Measurements from ENCODE around the gene TSC2. TPM values are rescaled to one million over a fixed set of nuclear protein-coding genes. Genes with fewer than 3 reads are reported as not detected.
"Not testable (repeated sequence)": the region's sequence is repeated elsewhere in the genome, so short reads cannot be mapped to it uniquely, and the experiment has no call there.

TSC2 gene
- total RNA-seq, 2 donors from 2014 or later, result 77.8 to 86.9 TPM

DNA sequence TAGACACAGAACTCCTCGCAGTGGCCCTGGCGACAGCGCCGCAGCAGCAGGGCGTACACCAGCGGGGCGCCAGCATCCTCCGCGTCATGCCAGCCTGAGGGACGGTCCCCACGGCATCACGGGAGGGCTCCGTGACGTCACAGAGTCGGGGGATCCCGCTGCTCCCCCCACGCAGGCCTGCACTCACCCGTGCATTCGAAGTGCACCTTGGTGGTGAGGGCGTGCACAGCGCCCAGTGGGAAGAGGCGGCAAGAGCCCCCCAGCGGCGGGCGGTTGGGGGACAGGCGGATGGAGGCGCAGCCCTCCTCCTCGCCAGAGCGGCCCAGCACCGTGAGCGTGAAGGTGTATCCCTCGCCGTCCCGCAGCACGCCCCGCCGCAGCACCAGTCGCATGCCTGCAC is 58.4 kb downstream of the TSC2 start:
- DNase-seq (ENCODE audit: low spot score); intact Hi-C loops (cut with DNase I): not testable (repeated sequence)

DNA sequence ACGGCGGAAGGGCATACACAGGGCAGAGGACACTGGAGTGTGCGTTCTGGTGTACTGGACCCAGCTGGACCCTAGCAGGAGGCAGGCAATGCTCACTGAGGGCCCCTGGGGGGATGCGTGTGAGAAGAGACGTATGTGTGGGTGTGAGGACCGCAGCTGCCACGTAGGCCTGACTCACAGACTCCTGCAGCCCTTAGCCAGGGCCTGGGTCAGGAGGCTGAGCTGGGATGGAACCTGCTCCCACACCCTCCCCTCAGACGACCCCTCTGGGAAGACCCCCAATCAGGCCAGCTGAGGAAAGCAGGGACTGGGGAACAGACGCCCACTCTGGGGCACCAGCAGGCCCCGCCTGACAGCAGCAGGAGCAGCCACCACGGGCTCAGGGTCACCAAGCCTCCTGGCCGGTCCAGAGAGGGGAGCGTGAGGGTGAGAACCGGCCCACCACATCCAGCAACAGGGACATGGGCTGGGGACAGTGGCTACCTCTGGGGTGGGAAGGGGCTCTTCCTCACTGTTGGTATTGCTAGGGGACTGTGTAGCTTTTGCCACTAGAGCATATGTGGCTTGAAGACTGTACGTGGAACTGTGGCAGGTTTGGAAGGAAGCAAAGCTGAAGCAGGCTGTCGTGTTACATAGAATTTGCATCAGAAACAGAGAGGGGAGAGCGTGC is 59.5 kb downstream of the TSC2 start:
- DNase-seq (ENCODE audit: low spot score), result peak; percentile 84
- intact Hi-C loops (cut with DNase I), result not testable (repeated sequence)

DNA sequence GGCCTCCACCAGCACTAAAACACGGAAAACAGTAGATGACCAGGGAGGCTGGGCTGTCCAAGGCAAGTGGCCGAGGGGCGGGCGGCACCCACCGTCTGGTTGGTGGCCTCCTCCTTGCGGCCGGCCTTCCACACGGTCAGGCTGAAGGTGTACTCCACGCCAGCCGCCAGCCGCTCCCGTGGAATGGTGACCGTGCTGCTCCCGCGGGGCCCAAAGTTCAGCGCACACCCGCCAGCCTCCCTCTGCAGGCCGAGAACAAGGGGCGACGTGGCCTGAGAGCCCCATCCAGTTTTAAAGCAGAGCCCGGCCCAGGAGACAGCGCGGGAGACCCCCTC is 60.0 kb downstream of the TSC2 start:
- intact Hi-C loops (cut with DNase I); DNase-seq (ENCODE audit: low spot score): not testable (repeated sequence)

DNA sequence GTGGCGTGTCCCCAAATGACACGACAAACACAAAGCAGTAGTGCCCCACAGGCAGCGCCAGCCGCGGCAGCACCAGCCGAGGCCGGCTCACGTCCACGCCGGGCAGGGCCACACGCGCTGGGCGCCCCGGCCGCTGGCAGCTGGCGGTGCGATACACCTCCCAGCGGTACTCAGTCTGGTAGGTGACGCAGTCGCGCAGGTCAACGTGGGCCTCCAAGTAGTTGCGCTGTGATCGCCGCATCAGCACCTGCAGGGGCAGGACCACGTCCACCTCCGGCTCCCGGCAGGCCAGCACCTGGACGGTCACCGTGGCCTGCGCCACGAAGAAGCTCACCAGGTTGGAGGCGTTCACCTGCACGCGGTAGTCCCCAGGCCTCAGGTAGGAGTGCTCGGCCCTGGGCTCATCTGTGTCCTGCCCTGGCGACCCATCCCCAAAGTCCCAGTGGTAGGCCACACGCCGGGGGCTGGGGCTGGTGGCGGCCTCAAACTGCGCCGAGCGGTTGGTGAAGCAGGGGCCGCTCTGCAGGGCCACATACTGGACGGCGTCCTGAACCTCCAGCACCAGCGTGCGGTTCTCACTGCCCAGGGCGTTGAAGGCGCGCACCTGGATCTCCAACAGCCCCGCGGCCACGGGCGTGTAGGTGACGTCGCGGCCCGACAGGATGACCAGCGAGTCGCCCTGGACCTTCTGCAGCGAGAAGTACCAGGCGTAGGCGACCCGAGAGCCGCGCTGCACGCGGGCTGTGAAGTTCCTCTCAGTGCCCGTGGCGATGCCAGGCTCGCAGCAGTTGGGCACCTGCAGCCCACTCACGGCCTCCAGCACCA is 60.9 kb downstream of the TSC2 start:
- DNase-seq (ENCODE audit: low spot score); intact Hi-C loops (cut with DNase I): not testable (repeated sequence)

DNA sequence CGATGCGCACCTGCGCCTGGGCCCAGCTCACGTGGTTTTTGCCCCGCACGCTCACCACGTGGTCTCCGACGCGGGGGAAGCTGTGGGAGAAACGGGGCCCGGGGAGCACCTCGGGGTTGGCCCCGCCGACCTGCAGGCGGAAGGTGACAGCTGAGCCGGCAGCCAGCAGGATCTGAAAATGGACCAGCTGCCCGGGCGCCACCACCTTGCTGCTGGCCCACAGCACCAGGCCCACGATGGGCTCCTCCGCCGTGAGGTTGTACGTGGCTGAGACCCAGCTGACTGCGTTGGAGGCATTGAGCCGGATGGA is 61.4 kb downstream of the TSC2 start:
- intact Hi-C loops (cut with DNase I); DNase-seq (ENCODE audit: low spot score): not testable (repeated sequence)

DNA sequence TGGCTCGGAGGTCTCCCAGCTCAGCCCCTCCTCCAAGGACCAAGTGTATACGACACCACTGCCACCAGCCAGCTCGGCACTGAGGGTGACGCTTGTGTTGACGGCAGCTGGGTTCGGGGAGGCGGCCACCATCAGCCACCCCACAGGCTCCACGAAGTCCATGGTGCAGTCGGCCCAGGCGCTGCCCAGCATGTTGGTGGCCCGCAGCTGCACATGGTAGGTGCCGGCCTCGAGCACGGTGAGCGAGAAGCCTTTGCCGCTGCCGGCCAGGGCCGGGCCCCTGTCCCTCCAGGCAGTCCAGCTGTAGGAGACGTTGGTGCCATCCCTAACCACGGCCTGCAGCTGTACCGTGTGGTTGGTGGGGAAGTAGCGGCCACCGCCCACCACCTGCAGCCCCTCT is 62.1 kb downstream of the TSC2 start:
- DNase-seq (ENCODE audit: low spot score); intact Hi-C loops (cut with DNase I): not testable (repeated sequence)

DNA sequence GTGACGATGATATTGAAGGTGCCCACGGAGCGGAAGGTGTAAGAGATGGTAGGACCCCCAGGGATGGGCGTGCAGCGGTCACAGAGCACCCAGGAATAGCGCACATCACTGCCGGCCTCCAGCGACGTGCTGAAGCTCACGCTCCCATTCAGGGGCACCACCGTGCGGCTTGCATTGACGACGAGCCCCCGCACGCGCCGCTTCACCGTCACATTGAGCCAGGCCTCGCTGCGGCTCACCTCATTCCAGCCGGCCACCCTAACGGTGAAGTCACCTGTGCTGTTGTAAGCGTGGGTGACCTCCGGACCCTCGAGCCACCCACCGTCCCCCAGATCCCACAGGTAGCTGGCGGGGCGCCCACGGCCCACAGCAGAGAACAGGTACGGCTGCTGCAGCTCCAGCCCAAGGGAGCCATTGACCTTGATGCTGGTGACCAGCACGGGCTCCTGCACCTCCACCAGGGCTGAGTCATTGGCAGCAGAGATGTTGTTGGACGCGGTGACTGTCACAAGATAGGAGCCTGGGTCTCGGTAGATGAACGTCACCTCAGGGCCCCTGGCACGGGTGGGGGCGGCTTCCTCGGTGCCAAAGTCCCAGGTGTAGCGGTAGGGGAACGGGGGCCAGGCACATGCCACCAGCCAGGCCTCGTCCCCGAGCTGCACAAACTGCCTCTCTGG is 62.7 kb downstream of the TSC2 start:
- DNase-seq (ENCODE audit: low spot score); intact Hi-C loops (cut with DNase I): not testable (repeated sequence)

DNA sequence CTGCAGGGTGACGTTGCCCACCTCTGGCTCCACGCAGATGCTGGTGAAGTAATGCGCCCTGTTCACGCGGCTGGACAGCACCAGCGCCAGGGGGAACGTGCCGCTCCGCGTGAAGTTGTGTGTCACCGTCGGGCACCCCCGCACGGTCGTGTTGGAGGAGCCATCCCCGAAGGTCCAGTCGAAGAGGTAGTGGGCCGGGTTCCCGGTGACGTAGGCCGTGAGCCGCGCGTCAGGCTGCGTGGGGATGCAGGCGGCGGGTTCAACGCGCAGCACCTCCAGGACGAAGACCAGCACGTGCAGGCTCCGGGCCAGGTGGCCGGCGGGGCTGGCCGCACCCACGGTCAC is 63.2 kb downstream of the TSC2 start:
- intact Hi-C loops (cut with DNase I); DNase-seq (ENCODE audit: low spot score): not testable (repeated sequence)

DNA sequence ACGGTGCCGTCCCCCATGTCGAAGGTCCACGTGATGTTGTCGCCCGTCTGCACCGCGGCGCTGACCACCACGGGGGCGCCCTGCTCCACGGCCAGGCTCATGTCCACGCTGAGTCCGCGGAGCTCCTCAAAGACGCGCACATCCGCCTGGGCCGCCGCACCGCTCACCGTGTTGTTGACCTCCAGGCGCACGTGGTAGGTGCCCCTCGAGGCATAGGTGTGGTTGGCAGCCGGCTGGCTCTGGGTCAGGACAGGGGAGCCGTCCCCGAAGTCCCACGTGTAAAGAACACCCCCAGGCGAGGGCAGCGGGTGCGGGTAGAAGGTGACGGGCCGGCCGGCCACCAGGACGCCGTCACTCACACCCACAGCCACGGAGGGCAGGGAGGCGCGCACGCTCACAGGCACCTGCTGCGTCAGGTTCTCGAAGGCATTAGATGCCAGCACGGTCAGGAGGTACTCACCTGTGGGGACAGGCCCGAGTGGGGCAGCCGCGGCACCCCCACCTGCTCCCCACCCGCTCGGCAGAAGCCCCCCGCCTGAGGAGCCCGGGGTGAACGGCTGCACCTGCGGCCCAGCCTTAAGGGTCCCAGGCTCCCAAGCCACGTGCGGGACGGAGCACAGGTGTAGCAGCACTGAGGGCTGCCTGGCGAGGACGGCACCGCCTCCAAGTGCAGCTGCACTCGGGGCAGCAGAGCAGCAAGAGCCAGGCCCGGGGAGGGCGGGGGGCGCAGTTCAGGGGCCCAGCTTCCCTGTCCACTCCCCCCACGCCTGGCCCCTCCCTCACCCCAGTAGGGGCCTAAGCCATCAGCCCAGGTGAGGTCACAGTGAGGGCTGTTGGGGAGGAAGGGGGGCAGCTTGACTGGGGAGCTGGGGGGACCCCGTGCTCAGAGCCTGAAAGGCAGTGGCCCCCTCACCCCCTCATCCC is 63.9 kb downstream of the TSC2 start:
- intact Hi-C loops (cut with DNase I); DNase-seq (ENCODE audit: low spot score): not testable (repeated sequence)

DNA sequence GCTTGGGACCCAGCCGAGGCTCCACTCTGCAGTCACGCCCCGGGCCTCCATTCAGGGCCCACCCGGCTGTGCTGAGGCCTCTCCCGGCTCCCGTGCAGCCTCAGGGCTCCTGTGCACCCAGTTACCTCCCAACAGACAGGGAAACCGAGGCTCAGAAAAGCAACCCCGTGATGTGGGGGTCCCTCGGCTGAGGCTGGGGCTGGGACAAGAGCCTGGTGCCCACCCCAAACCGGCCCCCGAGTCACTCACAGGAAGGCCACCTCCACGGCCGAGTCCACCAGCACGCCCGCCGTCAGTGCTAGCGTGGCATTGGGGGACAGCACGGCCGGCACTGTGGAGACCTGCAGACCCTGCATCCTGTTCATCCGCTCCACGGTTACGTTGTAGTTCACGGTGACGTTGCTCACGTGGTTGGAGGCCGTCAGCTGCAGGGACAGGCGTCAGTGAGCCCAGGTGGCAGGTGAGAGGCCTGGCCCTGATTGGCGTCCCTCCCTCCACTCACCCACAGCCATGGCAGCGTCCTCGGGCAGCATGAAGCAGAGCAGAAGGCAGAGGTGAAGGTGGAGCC is 64.8 kb downstream of the TSC2 start:
- DNase-seq (ENCODE audit: low spot score); intact Hi-C loops (cut with DNase I): not testable (repeated sequence)

DNA sequence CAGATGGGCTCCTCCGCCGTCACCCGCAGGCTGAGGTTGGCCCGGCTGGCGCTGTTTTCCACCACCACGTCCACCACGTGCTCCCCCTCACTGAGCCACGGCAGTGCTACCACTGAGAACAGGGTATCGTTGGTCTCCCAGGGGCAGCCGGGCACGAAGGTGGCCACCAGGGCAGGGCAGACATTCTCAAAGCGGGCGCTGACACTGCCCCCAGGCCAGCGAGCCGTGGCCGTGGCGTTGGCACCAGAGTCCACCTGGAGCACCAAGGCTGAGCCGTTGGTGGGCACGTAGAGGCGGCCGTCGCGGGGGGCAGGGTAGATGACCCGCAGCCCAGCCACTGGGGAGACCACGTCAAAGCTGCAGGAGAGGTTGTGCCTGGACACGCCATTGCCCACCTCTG is 66.4 kb downstream of the TSC2 start:
- DNase-seq (ENCODE audit: low spot score); intact Hi-C loops (cut with DNase I): not testable (repeated sequence)

DNA sequence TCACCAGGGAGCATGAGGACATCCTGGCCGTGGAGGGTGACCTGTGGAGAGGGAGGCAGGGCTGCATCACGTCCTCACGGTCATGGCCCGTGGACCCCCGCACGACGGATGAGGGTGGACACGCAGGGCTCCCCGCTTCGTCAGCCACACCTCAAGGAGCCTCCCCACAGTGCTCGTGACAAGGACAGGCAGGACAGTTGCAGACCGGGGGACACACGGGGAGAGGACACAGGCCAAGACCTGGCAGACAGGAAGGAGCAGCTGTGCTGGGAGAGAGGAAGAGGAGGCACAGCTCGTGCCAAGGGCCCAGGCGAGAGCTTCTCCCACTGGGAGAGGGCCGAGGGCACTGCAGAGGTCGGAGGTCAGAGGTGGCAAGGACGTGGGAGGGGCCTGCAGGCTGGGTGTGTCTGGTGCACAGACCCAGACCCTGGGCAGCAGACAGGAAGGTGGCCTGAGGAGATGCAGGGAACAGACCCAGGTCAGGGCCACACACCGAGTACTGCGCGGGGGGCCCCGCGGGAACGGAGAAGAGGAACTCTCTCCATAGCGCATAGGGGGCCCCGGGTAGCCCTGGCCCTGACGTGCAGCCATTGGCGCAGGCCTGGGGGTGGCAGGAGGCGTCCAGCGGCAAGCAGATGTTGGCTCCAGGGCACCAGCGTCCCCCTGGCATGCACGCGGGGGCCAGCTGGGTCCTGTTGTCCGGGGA is 67.3 kb downstream of the TSC2 start:
- DNase-seq (ENCODE audit: low spot score); intact Hi-C loops (cut with DNase I): not testable (repeated sequence)

DNA sequence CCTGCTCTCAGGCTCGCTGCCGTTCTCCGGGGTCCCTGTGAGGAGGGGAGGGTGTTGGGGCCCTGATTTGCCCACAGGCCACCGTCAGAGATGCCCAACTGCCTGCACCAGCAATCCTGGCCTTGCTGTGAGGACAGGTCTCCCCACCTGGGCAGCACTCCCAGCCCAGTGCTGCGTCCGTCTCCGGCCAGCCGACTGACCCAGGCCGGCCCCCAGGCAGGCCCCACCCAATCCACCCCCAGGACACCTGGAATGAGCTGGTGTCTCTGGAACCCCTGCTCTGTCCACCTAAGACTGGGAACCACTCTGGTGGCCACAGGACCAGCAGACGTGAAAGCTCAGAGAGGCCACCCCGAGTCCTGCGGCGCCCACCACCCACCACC is 67.8 kb downstream of the TSC2 start:
- intact Hi-C loops (cut with DNase I), result no loop called here
- no peak for DNase-seq (ENCODE audit: low spot score)

DNA sequence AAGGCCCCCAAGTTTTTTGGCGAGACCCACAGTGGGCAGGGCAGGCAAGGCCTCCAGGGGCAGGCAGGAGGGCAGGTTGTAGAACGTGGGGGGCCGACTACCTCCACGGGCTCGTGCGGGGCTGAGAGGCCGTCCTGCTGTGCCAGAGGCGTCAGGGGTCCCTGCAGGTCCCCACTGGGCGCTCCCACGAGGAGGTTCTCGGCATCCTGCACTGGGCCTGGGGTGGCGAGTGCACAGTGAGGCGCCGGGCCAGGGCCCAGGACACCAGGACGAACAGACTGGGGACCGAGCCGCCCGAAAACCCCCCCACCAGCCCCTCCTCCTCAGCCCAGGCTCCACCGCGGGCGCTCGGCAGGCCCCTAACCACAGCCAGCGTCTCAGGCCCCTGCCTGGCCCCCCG is 68.6 kb downstream of the TSC2 start:
- DNase-seq (ENCODE audit: low spot score); intact Hi-C loops (cut with DNase I): not testable (repeated sequence)

DNA sequence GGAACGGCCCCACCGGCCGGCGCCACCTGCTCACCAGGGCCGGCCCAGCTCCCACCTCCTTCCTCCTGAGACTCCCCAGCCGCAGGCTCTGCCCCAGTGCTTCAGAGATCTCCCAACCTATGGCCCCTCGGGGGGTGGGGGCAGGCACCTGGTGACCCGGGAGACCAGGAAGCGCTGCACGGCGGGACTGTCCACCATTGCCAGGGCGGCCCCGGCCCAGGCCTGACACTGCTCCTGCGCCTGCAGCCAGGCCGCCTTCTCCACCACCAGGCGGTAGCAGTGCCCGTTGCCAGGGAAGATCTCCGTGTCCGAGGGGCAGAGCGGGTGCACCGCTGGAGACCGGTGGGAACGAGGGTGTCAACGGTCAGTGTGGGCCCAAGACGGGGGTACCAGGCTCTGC is 69.6 kb downstream of the TSC2 start:
- intact Hi-C loops (cut with DNase I); DNase-seq (ENCODE audit: low spot score): not testable (repeated sequence)

DNA sequence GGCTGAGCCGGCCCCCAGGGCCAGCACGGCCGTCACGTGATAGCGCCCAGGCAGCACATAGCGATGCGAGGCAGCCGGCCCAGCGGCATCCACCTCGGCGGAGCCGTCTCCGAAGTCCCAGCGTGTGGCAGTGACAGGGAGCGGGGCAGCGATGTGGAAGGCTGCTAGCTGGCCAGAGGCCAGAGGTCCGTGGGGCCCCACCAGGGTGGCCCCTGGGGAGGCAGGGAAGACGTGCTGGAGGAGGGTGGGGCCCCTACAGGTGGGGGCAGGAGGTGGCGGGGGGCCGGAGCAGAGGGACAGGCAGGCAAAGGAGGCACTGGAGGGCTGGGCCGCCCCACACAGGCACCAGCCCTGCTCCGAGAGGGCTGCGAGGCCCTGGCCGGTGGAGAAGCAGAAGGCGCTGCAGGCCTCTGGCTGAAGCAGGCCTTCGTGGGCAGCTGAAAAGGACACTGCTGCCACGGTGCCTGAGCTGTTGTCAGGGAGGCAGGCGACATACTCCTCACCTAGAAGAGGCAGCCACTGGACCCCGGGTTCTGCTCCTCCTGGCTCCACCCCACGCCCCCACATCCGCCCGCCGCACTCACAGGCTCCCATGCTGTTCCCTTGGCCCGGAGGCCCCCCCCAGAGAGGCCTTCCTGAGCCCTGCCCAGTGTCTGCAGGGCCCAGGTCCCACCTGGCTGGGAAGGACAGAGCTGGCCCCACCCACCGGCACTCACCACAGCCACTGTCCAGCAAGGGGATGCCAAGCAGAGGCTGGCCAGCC is 70.4 kb downstream of the TSC2 start:
- intact Hi-C loops (cut with DNase I); DNase-seq (ENCODE audit: low spot score): not testable (repeated sequence)

DNA sequence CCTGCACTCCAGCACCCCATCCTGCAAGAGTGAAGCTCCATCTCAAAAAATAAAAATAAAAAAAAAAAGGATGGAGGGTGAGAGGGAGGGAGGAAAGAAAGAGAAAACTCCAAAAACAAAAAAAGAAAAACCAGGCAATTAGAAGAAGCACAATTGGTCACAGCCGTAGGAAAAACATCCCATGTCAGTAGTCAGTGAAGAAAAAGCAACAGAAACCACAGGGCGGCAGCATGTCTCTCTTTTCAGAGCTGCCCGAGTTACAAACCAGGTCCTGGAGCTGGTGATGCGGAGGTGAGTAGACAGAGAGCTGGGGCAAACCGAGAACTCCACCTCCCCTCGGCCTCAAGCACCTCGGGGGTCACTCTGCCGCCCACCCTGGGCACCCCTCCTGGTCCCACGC is 73.5 kb downstream of the TSC2 start:
- DNase-seq (ENCODE audit: low spot score); intact Hi-C loops (cut with DNase I): not testable (repeated sequence)

DNA sequence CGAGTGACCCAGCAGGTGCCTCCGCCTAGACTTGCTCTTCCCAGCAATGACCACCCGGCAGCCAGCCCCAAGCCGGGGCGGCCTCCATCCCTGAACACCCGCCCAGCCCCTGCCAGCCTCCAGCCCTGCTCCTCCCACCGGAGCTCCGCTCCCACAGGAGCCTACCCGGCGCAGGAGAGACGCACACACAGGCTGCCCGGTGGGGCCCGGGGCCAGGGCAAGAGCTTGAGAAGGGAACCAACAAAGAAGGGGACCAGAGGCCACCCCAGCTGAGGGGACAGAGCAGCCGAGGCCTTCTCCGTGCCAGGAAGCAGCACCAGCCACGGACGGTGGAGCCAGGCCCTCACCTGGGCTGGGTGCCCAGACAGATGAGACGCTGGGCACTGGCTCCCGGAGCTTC is 74.1 kb downstream of the TSC2 start:
- DNase-seq (ENCODE audit: low spot score), result no peak
- intact Hi-C loops (cut with DNase I), result no loop called here

Measured in posterior vena cava (tissue), 2 donors.